Measurements from ENCODE around the gene CDADC1.

Gene CDADC1

DNA sequence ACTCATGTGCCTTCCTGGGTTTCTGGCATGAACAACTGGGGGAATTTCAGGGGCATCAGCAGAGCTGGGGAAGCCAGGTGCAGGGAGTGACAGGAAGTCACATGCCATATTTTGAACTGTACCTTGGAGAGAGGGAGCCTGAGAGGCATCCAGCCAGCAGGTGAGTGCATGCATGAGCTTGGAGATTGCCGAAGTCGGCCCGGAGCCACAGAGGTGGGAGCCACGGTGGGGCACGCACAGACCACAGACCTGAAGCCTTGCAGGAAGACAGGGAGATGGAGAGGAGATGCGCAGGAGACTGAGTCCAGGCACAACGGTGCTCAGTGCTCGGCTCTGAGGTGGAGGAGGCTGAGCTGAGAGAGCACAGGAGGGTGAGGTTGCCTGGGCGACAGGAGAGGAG, 55.1 kb downstream of the CDADC1 start:
- TF ChIP-seq, protein P1, sequence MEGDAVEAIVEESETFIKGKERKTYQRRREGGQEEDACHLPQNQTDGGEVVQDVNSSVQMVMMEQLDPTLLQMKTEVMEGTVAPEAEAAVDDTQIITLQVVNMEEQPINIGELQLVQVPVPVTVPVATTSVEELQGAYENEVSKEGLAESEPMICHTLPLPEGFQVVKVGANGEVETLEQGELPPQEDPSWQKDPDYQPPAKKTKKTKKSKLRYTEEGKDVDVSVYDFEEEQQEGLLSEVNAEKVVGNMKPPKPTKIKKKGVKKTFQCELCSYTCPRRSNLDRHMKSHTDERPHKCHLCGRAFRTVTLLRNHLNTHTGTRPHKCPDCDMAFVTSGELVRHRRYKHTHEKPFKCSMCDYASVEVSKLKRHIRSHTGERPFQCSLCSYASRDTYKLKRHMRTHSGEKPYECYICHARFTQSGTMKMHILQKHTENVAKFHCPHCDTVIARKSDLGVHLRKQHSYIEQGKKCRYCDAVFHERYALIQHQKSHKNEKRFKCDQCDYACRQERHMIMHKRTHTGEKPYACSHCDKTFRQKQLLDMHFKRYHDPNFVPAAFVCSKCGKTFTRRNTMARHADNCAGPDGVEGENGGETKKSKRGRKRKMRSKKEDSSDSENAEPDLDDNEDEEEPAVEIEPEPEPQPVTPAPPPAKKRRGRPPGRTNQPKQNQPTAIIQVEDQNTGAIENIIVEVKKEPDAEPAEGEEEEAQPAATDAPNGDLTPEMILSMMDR (IDR thresholded peaks at IDR 0.05; ENCODE audit: control insufficient read depth, insufficient read depth, low read depth, low read length, missing control alignments): no peak
- no peak for DNase-seq (ENCODE audit: low read depth)
- H3K4me3 ChIP-seq (ENCODE audit: control insufficient read depth, low read depth, low read length): no peak overlapping the region

DNA sequence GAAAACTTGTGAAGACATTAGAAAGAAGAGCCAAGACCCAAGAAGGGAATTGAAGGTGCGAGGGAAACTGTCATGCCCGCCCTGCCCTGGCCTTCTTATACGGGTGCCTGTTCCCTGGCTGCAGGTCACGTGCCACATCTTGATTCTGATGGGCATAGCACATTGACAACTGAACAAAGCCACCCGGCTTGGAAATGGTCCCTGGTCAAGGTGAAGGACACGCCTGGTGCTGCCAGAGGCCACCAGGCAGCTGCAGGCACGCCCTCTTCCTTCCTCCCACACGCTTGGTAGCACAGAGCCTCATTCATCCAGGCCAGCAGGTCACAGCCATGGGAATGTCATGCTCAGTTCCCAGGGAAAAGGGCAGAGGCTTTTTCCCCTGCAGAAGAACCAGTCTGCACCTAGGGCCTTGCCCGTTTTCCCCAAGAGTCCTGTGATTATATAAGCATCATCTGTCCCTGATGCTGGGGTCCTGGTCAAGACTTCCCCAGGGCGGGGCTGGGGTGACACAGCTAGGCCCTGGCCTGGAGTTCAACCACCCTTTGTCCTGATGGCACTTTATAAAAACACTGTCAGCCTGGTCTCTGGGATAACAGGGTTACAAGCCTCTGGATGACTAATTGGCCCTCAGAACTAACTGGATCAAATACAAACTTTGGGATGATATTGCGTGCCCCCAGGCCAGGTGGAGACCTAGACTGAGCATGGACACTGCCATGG, 56.0 kb downstream of the CDADC1 start:
- DNase-seq (ENCODE audit: low read depth): no peak
- TF ChIP-seq, protein P1 (IDR thresholded peaks at IDR 0.05; ENCODE audit: control insufficient read depth, insufficient read depth, low read depth, low read length, missing control alignments): no peak
- no peak overlapping the region for H3K4me3 ChIP-seq (ENCODE audit: control insufficient read depth, low read depth, low read length)

DNA sequence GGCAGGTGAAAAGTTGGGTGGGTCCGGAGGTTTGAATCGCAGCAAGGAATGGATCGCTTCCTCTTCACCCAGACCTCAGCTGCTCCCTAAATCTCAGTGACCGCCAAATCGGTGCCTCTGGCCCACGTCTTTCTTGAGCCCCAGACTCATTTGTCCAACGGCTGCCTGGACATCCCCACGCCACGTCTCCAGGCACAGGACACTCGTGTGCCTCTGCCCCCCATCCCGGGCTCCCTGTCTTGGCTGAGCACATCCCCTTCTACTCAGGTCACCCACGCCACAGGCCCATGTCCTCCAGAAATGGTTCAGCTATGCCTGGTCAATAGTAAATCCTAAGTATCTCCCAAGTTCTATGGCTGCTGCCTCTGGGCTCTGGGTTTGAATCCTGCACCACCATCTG, 56.6 kb downstream of the CDADC1 start:
- no peak for DNase-seq (ENCODE audit: low read depth)
- no peak overlapping the region for H3K4me3 ChIP-seq (ENCODE audit: control insufficient read depth, low read depth, low read length)
- TF ChIP-seq, protein P1 (IDR thresholded peaks at IDR 0.05; ENCODE audit: control insufficient read depth, insufficient read depth, low read depth, low read length, missing control alignments): no peak

DNA sequence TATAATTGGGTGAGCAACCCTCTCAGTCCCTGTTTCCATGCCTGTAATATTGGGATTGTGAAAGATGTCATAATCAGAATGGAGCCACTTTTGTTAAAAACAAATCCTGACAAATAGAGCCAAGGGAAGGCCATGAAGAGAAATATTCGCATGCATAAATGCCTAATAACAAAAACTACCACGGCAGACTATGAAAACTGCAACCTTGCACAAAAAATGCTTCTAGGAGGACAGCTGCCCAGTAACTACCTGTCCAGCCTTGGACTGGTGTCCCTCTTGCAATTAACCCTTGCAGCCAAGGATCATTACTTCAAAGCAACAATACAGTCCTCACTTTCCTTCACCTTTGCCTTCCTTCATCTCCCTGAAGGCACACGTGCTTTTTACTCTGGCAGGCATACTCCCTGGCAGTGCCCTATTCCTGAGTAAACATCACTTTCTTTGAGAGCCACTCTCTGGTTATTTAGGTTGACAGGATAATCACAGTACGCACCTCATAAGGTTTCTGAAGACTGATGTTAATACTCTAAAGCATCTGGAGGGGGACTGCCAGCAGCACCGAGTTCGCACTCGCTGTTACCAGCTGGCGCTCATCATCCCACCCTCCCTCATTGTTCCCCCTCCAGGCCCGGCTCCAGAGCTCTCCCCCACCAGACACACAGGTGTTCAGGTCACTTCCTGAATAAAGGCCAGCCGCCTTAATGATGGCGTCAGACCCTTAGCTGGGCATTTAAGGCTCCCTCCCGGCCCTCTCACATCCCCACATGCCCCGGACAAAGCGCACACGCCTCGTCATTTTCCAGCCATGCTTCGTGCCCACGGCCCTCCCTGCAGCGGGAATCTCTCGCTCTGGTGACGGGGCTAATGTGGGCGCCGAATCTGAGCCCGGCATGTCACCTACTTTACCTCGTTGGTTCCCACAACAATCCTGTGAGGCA, 57.3 kb downstream of the CDADC1 start:
- H3K4me3 ChIP-seq (ENCODE audit: control insufficient read depth, low read depth, low read length): no peak overlapping the region
- no peak for DNase-seq (ENCODE audit: low read depth)
- TF ChIP-seq, protein P1 (IDR thresholded peaks at IDR 0.05; ENCODE audit: control insufficient read depth, insufficient read depth, low read depth, low read length, missing control alignments): no peak

DNA sequence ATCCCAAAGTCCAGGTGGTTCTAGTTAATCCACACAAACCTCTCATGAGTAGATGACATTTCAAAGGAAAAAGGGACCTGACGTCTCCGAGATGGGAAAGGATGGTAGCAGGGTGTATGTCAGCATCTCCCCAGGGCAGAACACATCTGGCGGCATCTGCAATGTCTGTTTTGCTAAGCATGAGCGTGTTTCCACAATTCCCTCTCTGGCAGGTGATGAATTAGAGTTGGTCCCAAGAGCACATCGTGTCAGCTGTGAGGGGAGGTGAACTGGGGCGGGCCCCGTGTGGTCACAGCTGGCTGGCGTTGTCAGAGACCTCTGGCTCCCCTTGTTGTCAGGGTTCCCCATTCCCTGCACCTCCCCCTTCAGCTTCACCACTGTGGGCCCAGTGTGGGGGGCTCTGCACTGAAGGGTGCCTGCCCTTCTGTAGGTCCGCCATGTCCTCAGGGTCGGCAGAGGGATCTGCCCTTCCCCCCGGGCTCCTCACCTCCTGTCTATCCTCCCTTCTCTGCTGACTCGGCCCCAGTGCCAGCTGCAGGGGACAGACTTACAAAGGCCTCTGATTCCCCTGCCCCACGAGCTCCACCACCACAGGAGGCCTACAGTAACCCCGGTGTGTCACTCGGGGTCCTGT, 58.2 kb downstream of the CDADC1 start:
- no peak overlapping the region for H3K4me3 ChIP-seq (ENCODE audit: control insufficient read depth, low read depth, low read length)
- DNase-seq (ENCODE audit: low read depth): no peak
- TF ChIP-seq, protein P1 (IDR thresholded peaks at IDR 0.05; ENCODE audit: control insufficient read depth, insufficient read depth, low read depth, low read length, missing control alignments): no peak

DNA sequence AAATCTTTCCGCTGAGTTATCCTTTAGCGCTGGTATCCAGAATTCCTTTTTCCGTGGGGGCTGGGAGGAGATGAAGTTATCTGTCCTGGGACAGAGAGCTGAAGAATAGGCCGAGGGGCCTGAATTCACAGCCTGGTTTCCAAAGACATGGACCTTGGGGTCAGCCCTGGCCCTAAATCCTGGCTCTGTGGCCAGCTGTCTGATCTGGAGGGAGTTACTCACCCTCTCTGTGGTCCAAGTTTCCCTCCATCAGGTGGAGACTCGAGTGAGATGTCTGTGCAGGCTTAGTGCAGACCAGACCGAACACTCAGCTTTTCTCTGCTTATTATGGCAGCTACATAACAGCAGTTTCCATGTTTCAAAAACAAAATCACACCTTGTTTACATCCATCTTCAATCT, 59.6 kb downstream of the CDADC1 start:
- H3K4me3 ChIP-seq (ENCODE audit: control insufficient read depth, low read depth, low read length): no peak overlapping the region
- TF ChIP-seq, protein P1 (IDR thresholded peaks at IDR 0.05; ENCODE audit: control insufficient read depth, insufficient read depth, low read depth, low read length, missing control alignments): no peak
- DNase-seq (ENCODE audit: low read depth): no peak

Data from AG09309 (cell line).